ENCODE results near the gene PKD1L1.
"Not testable (repeated sequence)": the region's sequence is repeated elsewhere in the genome, so short reads cannot be mapped to it uniquely, and the experiment has no call there.

The PKD1L1 gene

GRCh38 chr7:47937065-47937687, 11.1 kb downstream of the PKD1L1 start:
- DNase-seq = peak in 1 of 2 donors; percentile 32

GRCh38 chr7:47936323-47936722, 11.9 kb downstream of the PKD1L1 start:
- no peak for DNase-seq

- DNase-seq = no peak
Observed at GRCh38 chr7:47935336-47935735, 12.9 kb downstream of the PKD1L1 start.

DNA sequence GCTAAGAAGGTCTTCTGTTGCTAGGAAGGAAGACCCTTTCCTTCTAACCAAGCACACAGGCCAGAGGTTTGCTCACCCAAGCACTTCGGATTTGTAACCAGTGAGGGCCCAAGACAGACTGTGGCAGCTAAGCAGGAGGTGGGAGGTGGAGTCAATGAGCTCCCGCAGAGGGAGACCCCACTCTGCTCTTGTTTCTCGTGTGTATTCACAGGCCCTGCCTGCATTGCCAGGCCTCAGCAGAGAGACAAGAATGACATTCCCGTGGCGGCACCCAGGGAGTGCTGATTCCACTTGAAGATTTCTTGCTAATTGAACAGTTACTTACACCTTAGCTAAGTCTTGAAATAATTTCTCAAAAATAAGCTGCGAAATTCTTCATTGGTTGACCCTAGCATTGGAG, 13.4 kb downstream of the PKD1L1 start:
- no peak for DNase-seq

GRCh38 chr7:47933215-47933614, 15.1 kb downstream of the PKD1L1 start:
- DNase-seq = no peak

DNA sequence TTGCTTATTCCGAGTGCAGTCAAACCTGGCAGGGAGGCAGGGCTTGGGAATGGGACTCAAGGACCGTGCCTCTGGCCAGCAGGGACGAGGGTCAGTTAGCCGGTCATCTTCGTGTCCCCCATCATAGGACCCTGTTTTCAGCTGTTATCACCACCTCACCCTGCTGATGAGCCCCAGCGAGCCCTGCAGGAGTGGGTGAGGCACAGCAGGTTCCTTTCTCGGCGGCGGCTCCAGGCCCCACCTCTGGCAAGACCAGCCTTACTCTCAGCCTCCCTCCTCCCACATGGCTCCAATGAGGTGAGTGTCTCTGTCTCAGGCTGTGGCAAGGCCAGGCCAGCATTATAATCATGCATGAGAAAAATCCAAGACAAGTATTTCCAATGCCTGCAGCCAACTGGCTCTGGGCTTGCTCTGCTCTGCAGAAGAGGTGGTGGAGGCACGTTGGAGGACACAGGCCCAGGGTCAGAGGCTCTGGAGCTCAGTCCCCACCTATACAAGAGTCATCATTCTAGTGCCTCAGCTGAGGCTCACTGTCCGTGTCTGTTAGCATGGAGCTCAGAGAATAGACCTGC, 15.7 kb downstream of the PKD1L1 start:
- DNase-seq = no peak

DNA sequence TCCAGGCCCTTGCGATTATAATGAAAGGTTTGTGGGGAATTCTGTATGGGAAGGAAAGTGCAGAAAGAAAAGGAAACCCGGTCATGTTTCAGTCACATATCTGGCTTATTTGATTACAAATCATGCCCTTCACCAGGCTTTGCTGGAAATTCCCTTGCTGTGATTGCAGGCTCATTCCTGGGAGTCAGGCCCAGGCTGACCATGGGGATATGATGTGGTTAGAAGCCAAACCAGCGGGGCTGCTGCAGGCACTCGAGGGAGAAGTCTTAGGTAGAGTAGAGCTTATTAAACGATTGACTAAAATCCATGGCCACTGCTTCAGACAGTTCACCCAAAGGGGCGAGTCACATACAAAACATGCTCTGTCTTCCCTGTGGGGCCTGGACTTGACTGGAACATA, 16.2 kb downstream of the PKD1L1 start:
- no peak for DNase-seq

- DNase-seq = no peak
Observed at GRCh38 chr7:47931005-47932004, 17.0 kb downstream of the PKD1L1 start.

GRCh38 chr7:47924266-47924665, 24.0 kb downstream of the PKD1L1 start:
- no peak for DNase-seq

GRCh38 chr7:47923081-47923875, 25.0 kb downstream of the PKD1L1 start:
- DNase-seq = not testable (repeated sequence)

GRCh38 chr7:47916514-47916913, 31.8 kb downstream of the PKD1L1 start:
- not testable (repeated sequence) for DNase-seq

GRCh38 chr7:47915616-47915976, 32.7 kb downstream of the PKD1L1 start:
- no peak for DNase-seq

DNA sequence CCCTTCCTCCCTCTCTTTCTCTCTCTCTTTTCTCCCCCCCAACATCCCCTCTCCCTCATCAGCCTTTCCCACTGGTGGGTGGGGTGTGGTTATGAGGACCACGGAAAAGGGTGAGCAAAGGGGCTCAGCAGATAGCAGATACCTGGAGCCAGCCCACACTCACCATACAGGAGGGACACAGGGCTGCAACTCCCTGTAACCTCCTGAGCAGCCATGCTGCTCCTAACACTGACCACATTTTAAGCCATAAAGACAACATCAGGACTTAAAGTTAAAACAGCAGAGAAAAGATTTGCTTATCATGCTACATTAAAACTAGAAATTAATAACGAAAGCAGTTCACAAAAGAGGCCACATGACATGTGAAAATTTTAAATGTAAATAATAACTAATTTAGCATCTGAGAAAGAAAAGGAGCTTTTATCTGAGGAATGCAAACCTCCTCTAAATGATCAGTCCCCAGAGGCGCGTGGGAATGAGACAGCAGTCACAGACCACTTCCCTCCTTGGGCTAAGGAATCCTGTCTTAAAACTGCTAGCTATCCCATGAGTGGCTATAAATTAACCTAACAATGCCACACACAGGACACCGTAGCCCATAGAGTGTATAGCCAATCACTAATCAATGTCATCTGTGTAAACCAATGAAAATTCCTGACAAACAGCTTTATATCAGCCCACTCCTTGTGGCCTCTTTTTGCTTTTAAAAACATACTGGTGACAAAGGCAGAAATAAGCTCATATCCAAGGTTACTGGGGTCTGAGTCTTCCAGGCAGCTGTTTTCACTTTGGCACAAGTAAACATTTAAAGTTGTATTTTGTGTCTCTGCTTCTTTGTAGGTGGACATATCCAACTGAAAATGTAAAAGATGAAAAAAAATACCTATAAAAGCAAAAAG, 33.3 kb downstream of the PKD1L1 start:
- DNase-seq = no peak

- no peak for DNase-seq
Observed at GRCh38 chr7:47912332-47912731, 35.9 kb downstream of the PKD1L1 start.

GRCh38 chr7:47908720-47909119, 39.5 kb downstream of the PKD1L1 start:
- DNase-seq = no peak

DNA sequence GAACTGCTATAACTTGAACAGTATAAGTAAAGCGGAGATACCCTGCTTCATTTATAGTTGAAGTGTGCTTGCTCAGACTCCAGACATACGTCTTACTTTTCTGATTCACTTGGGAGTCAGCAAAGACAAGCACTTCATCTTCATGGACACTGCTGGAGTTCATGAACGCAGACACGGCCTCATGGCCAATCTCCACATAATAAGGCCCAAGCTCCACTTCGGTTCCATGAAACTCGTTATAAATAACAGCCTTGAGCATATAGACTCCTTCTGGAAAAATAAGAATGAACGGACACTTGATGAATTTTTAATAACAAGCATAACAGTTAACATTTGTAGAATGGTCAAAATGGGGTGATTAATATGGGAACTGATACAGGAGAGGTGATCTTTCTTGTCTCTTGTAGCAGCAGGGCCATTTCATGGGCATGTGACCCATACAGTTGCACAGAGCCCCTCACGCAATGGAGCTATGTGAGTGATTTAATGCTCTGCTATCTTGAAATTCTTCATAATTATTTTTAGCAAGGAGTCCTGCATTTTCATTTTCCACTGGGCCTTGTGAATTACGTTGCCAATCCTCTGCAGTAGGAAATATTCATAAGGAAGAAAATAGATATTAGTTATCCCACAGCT, 40.2 kb downstream of the PKD1L1 start:
- DNase-seq = no peak

DNA sequence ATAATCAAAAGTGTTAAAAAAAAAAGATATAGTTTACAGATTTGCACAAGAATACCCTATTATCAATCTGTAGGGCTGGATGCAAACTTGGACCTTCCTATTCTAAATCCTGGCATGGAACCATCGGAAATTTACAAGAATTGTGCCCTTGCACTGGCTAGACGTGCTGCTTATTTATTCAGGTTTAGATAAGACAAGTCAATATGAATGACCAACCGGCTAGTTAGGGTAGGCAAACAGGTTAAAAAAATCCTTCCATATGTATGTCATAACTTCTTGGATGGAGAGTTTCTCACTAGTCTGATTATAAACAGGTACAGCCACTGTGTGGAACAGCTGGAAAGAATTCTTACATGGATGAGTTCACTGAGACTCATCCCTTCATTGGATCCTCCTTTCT, 41.4 kb downstream of the PKD1L1 start:
- DNase-seq = no peak

DNA sequence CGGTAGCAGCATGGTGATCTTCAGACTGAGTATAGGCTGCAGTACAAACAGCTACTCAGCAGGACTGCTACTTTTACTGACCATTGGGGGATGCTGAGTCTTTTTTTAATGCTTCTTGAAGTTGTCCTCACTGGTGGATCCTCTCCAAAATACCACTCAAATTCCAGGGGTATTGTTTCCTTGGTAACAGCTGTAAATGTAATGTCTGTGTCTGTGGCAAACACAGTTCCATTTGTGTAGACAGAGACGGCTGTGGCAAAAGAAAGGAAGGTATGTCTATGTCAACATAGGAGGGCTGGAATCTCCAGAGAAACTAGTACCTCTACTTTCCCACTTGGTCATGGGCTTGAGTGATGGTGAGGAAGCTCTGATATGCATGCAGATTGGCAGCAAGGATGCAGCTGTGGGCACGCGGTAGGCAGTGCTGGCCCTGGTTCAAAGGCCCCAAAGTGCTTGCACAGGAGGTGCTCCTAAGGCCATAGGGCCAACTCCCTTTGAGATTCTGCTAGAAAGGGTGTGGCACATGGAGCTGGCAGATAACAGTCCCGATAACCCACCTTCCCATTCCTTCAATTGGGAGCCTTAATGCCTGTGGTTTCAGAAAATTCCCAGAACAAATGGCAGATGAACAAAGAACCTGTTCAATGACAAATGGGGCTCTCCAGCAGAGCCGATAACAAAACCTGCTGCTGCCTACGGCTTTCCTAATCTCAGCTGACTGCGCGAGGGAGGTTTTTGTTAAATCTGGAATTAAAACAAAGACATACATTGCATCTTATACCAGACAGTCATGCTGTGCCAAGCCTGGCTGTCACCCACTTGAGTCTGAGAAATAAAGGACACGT, 43.0 kb downstream of the PKD1L1 start:
- DNase-seq = no peak

DNA sequence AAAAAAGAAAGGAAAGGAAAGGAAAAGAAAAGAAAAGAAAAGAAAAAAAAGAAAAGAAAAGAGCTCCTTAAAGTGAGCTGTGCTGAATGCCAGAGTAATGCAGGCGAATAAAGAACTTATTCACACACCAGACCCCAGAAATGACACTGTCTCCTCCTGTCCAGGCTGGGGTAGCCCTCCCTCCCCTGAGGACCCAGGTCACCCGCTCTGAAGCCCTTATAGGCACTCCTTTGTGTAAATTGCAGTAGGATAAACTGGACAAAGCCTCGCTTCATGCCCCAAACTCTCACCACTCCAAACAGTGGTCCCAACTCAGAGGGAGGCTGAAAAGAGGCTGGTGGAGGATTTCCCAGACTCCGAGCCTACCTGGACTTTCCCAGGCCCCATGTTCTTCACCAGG, 46.3 kb downstream of the PKD1L1 start:
- DNase-seq = no peak

GRCh38 chr7:47901542-47901941, 46.7 kb downstream of the PKD1L1 start:
- no peak for DNase-seq

DNA sequence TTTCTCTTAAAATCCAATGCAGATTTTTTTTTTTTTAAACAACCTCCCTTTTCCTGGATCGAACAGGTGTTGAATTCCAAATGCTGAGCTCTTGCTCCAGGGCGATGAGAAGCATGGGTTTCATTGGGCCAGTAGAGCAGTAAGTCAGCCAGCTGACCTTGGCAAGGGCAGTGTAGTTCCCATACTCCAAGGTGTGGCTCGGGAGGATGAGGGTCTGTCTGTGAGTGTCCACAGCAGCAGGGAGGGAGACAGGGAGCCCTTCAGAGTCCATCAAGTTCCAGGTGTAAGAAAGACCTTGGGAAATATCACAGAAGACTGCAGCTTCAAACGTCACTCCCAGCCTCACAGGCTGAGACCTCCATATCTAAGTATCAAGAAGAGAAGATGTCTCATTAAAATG, 50.4 kb downstream of the PKD1L1 start:
- DNase-seq = no peak

Measured in CD4-positive, alpha-beta T cell treated with Interleukin-1 beta for 1 hour (primary cell).